Ascending aorta (tissue), 2 donors: ENCODE data around the gene SH2D4B. TPM values are rescaled to one million over a fixed set of nuclear protein-coding genes. Genes with fewer than 3 reads are reported as not detected.

Source experiments
- DNase-seq, 2 donors: peaks; one replicate each; pipeline ENCODE4 v3.0.0-alpha.2; 2019; ENCODE audit warnings: low spot score in 2 of 2
- H3K27ac ChIP-seq, 2 donors: fragments of 200-600 bp; sonication (generic); one replicate each; pipeline ENCODE4 v1.5.1; 2016 to 2017; ENCODE audit warnings: mild to moderate bottlenecking in 1 of 2
- H3K27me3 ChIP-seq: fragments of 200-600 bp; sonication (generic); one replicate; pipeline ENCODE4 v1.5.1; 2017
- H3K36me3 ChIP-seq, 2 donors: fragments of 200-600 bp; sonication (generic); one replicate each; pipeline ENCODE4 v1.5.1; 2016
- H3K4me1 ChIP-seq, 2 donors: fragments of 200-600 bp; sonication (generic); one replicate each; pipeline ENCODE4 v1.5.1; 2016 to 2017; ENCODE audit warnings: mild to moderate bottlenecking in 1 of 2
- H3K4me3 ChIP-seq, 2 donors: fragments of 200-600 bp; sonication (generic); one replicate each; pipeline ENCODE4 v1.5.1; 2016 to 2017; ENCODE audit warnings: mild to moderate bottlenecking in 1 of 2
- H3K9me3 ChIP-seq, 2 donors: fragments of 200-600 bp; sonication (generic); one replicate each; pipeline ENCODE4 v1.5.1; 2016
- CTCF ChIP-seq, 3 experiments: fragments of 200-600 bp in 2 of 3; fragments of 450-650 bp in 1 of 3; sonication (generic) in 2 of 3; IDR thresholded peaks; one replicate each; pipeline ENCODE4 v1.5.1; 2016 to 2019; ENCODE audit warnings: antibody characterized with exemption in 3 of 3, mild to moderate bottlenecking in 1 of 3, moderate library complexity in 1 of 3
- intact Hi-C: fragments of 100-400 bp; cut with DNase I; formaldehyde crosslinking; loops from one replicate; pipeline ENCODE4 v1.15.1; 2023
- total RNA-seq: library from RNA; depleted of rRNA; stranded (reverse); fragments of >200 nt; gene quantifications from one replicate; pipeline ENCODE4 v1.1.0, GENCODE V29; 2016

SH2D4B gene
- total RNA-seq, 1 donor from 2014 or later, result not detected

- DNase-seq, result no peak
- Histone ChIP-seq H3K4me3 (no peak overlapping the region), H3K9me3 (no peaks in the 10 kb centered on the region), H3K27ac (no peak overlapping the region), H3K4me1 (no peaks in the 10 kb centered on the region), H3K27me3 (no peaks in the 10 kb centered on the region), H3K36me3 (no peaks in the 10 kb centered on the region)
- TF ChIP-seq CTCF (IDR thresholded peaks at IDR 0.05), result peak in 1 of 3 experiments; percentile 36
- intact Hi-C loops, result no loop called here
These were observed 58.9 kb downstream of the SH2D4B start for GRCh38 chr10:80596391-80597257.

- Histone ChIP-seq H3K4me3 (no peak overlapping the region), H3K27me3 (no peaks in the 10 kb centered on the region), H3K36me3 (no peaks in the 10 kb centered on the region), H3K9me3 (no peaks in the 10 kb centered on the region), H3K27ac (no peak overlapping the region), H3K4me1 (no peaks in the 10 kb centered on the region)
- DNase-seq, result no peak
- no peak for TF ChIP-seq CTCF (IDR thresholded peaks at IDR 0.05)
- intact Hi-C loops, result no loop called here
These were observed 60.5 kb downstream of the SH2D4B start for GRCh38 chr10:80598084-80598798.

GRCh38 chr10:80598951-80599350 lies 61.2 kb downstream of the SH2D4B start:
- intact Hi-C loops, result no loop called here
- no peak overlapping the region for H3K4me3 ChIP-seq
- no peaks in the 10 kb centered on the region for H3K36me3 ChIP-seq
- H3K9me3 ChIP-seq, result no peaks in the 10 kb centered on the region
- no peaks in the 10 kb centered on the region for H3K27me3 ChIP-seq
- no peaks in the 10 kb centered on the region for H3K4me1 ChIP-seq
- H3K27ac ChIP-seq, result no peak overlapping the region
- DNase-seq, result no peak
- TF ChIP-seq CTCF (IDR thresholded peaks at IDR 0.05), result no peak

GRCh38 chr10:80599424-80599847 lies 61.7 kb downstream of the SH2D4B start:
- TF ChIP-seq CTCF (IDR thresholded peaks at IDR 0.05), result peak in 2 of 3 experiments; percentile 34 to 40
- no peak for DNase-seq
- Histone ChIP-seq H3K4me1 (no peaks in the 10 kb centered on the region), H3K27ac (no peak overlapping the region), H3K36me3 (no peaks in the 10 kb centered on the region), H3K27me3 (no peaks in the 10 kb centered on the region), H3K4me3 (no peak overlapping the region), H3K9me3 (no peaks in the 10 kb centered on the region)
- intact Hi-C loops, result no loop called here

- Histone ChIP-seq H3K27ac (no peak overlapping the region), H3K27me3 (no peaks in the 10 kb centered on the region), H3K4me1 (no peaks in the 10 kb centered on the region), H3K9me3 (no peaks in the 10 kb centered on the region), H3K4me3 (no peak overlapping the region), H3K36me3 (no peaks in the 10 kb centered on the region)
- intact Hi-C loops, result no loop called here
- DNase-seq, result no peak
- TF ChIP-seq CTCF (IDR thresholded peaks at IDR 0.05), result no peak
These were observed 62.6 kb downstream of the SH2D4B start for GRCh38 chr10:80600256-80600655.
